ENCODE data around the gene POM121L2. TPM values are rescaled to one million over a fixed set of nuclear protein-coding genes. Genes with fewer than 3 reads are reported as not detected.
"Not testable (repeated sequence)": the region's sequence is repeated elsewhere in the genome, so short reads cannot be mapped to it uniquely, and the experiment has no call there.

The POM121L2 gene
- total and polyA plus RNA-seq, 3 experiments from 2014 or later, result not detected

- CTCF ChIA-PET, result not testable (repeated sequence)
Measured at GRCh38 chr6:27267003-27267402, 45.1 kb downstream of the POM121L2 start.

GRCh38 chr6:27263886-27264285 lies 48.2 kb downstream of the POM121L2 start:
- Mint-ChIP-seq H3K27ac (no peak overlapping the region), H3K4me3 (no peak overlapping the region), H3K27me3 (peaks cover 55 to 80% of the 10 kb centered on the region in 2 donors), H3K36me3 (peaks cover 0 to 8% (median 0%) of the 10 kb centered on the region in 3 donors), H3K4me1 (no peaks in the 10 kb centered on the region), H3K9me3 (peaks cover 0 to 6% (median 0%) of the 10 kb centered on the region in 5 donors)
- no peak for DNase-seq
- no peaks in the 10 kb centered on the region for H3K4me1 ChIP-seq (ENCODE audit: insufficient read depth, low read length)
- ChIA-PET POLR2A (no interaction called here), CTCF (no interaction called here)
- H3K9me3 ChIP-seq (ENCODE audit: low read length), result no peaks in the 10 kb centered on the region
- no peaks in the 10 kb centered on the region for H3K36me3 ChIP-seq (ENCODE audit: insufficient read depth, low read length)
- H3K4me3 ChIP-seq (ENCODE audit: low read length), result no peak overlapping the region
- H3K27me3 ChIP-seq (ENCODE audit: insufficient read depth, low read length, poor library complexity, severe bottlenecking), result peaks cover 32% of the 10 kb centered on the region
- H3K27ac ChIP-seq (ENCODE audit: low read depth, low read length), result no peak overlapping the region

More at GRCh38 chr6:27267003-27267402, 45.1 kb downstream of the POM121L2 start:
- H3K9me3 ChIP-seq (ENCODE audit: low read length); H3K27ac ChIP-seq (ENCODE audit: low read depth, low read length); H3K4me3 ChIP-seq (ENCODE audit: low read length); H3K36me3 ChIP-seq (ENCODE audit: insufficient read depth, low read length); H3K27ac Mint-ChIP-seq; DNase-seq; H3K4me1 ChIP-seq (ENCODE audit: insufficient read depth, low read length); H3K9me3 Mint-ChIP-seq; H3K4me1 Mint-ChIP-seq; POLR2A ChIA-PET; H3K36me3 Mint-ChIP-seq; H3K4me3 Mint-ChIP-seq: not testable (repeated sequence)
- H3K27me3 ChIP-seq (ENCODE audit: insufficient read depth, low read length, poor library complexity, severe bottlenecking), result peaks cover 23% of the 10 kb centered on the region
- peaks cover 39 to 67% of the 10 kb centered on the region in 2 donors for H3K27me3 Mint-ChIP-seq

- CTCF ChIA-PET, result no interaction called here
- peaks cover 0 to 8% (median 0%) of the 10 kb centered on the region in 3 donors for H3K36me3 Mint-ChIP-seq
- Histone ChIP-seq H3K4me3 (ENCODE audit: low read length) (no peak overlapping the region), H3K27me3 (ENCODE audit: insufficient read depth, low read length, poor library complexity, severe bottlenecking) (peaks cover 23% of the 10 kb centered on the region), H3K27ac (ENCODE audit: low read depth, low read length) (no peak overlapping the region), H3K36me3 (ENCODE audit: insufficient read depth, low read length) (no peaks in the 10 kb centered on the region), H3K4me1 (ENCODE audit: insufficient read depth, low read length) (no peaks in the 10 kb centered on the region), H3K9me3 (ENCODE audit: low read length) (no peaks in the 10 kb centered on the region)
- DNase-seq, result no peak
- no peak overlapping the region for H3K27ac Mint-ChIP-seq
- peaks cover 0 to 8% (median 0%) of the 10 kb centered on the region in 5 donors for H3K9me3 Mint-ChIP-seq
- no peaks in the 10 kb centered on the region for H3K4me1 Mint-ChIP-seq
- H3K4me3 Mint-ChIP-seq, result no peak overlapping the region
- POLR2A ChIA-PET, result no interaction called here
- H3K27me3 Mint-ChIP-seq, result peaks cover 58 to 88% of the 10 kb centered on the region in 2 donors
Measured at GRCh38 chr6:27260836-27261375, 51.2 kb downstream of the POM121L2 start.

GRCh38 chr6:27260369-27260768 lies 51.7 kb downstream of the POM121L2 start:
- Mint-ChIP-seq H3K27me3 (peaks cover 55 to 92% of the 10 kb centered on the region in 2 donors), H3K9me3 (peaks cover 0 to 8% (median 0%) of the 10 kb centered on the region in 5 donors), H3K27ac (no peak overlapping the region), H3K4me1 (no peaks in the 10 kb centered on the region), H3K36me3 (peaks cover 0 to 8% (median 0%) of the 10 kb centered on the region in 3 donors), H3K4me3 (no peak overlapping the region)
- POLR2A ChIA-PET, result no interaction called here
- Histone ChIP-seq H3K27ac (ENCODE audit: low read depth, low read length) (no peak overlapping the region), H3K36me3 (ENCODE audit: insufficient read depth, low read length) (no peaks in the 10 kb centered on the region), H3K27me3 (ENCODE audit: insufficient read depth, low read length, poor library complexity, severe bottlenecking) (peaks cover 23% of the 10 kb centered on the region), H3K4me3 (ENCODE audit: low read length) (no peak overlapping the region), H3K9me3 (ENCODE audit: low read length) (no peaks in the 10 kb centered on the region), H3K4me1 (ENCODE audit: insufficient read depth, low read length) (no peaks in the 10 kb centered on the region)
- DNase-seq, result no peak
- CTCF ChIA-PET, result no interaction called here

Other genes starting within 250 kb of the POM121L2 start
- under 1 TPM; 0.35 to 0.55 TPM for gene PRSS16, start 64.6 kb downstream of the POM121L2 start, total RNA-seq
- 1.5 TPM for gene PRSS16, start 64.6 kb downstream of the POM121L2 start, polyA plus RNA-seq
- gene ZNF391, start 76.5 kb upstream of the POM121L2 start, total RNA-seq, result 1 to 10 TPM; 2.9 to 3.7 TPM
- gene ZNF391, start 76.5 kb upstream of the POM121L2 start, polyA plus RNA-seq, result 1.6 TPM
- gene ZNF184, start 160.8 kb upstream of the POM121L2 start, total RNA-seq, result 10 to 100 TPM in 1 of 2 experiments, 1 to 10 TPM in 1; 9.7 to 10.0 TPM
- gene ZNF184, start 160.8 kb upstream of the POM121L2 start, polyA plus RNA-seq, result 10.8 TPM

Data from CD8-positive, alpha-beta memory T cell (primary cell).